ENCODE results near the gene TMEM151B. TPM values are rescaled to one million over a fixed set of nuclear protein-coding genes. Genes with fewer than 3 reads are reported as not detected.

Gene TMEM151B
- total RNA-seq, 1 experiment from 2014 or later, result 9.9 TPM

DNA sequence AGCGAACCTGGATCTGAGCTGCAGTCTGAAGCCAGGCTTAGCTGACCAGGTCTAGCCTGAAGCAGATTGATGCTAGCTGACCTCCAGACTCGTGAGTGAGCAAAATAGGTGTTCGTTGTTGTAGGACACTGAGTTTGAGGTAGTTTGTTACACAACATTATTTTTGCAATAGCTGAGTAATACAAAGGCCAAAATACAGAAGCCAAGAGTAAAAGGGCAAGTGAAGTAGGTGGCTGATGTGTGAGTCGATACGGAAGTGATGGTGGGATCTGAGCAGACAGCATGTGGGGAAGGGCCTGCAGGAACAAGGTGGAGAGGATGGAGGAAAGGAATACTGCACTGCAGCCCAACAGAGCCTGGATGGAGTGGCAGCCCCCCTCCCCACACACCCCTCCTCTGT lies 63.7 kb downstream of the TMEM151B start:
- no peak for TF ChIP-seq EZH2 (IDR thresholded peaks at IDR 0.05; ENCODE audit: borderline replicate concordance, low read depth, low read length, poor library complexity, severe bottlenecking)
- TF ChIP-seq, protein P1, sequence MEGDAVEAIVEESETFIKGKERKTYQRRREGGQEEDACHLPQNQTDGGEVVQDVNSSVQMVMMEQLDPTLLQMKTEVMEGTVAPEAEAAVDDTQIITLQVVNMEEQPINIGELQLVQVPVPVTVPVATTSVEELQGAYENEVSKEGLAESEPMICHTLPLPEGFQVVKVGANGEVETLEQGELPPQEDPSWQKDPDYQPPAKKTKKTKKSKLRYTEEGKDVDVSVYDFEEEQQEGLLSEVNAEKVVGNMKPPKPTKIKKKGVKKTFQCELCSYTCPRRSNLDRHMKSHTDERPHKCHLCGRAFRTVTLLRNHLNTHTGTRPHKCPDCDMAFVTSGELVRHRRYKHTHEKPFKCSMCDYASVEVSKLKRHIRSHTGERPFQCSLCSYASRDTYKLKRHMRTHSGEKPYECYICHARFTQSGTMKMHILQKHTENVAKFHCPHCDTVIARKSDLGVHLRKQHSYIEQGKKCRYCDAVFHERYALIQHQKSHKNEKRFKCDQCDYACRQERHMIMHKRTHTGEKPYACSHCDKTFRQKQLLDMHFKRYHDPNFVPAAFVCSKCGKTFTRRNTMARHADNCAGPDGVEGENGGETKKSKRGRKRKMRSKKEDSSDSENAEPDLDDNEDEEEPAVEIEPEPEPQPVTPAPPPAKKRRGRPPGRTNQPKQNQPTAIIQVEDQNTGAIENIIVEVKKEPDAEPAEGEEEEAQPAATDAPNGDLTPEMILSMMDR (conservative IDR thresholded peaks at IDR 0.05; ENCODE audit: low read depth, low read length), result no peak
- CTCF ChIA-PET, result no interaction called here

DNA sequence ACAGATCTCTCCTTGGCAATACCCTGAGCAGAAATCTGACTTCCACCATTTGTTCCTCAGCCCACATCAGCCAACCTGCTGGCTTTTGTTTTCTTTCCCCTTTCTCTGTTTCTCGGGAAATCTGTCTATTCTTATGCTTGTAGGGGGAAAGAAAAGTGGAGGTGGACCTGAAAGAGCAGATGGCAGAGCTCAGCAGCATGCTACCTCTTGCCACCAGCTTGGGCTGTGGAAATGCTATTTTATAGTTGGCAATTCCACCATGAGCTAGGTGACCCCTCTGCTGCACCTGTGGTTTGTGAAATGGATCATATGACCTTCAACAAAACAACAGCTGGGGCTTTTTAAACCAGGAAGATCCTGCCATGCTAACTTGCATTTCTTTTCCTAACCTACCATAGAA lies 65.4 kb downstream of the TMEM151B start:
- ChIA-PET POLR2A (ENCODE audit: low non-redundant PET) (no interaction called here), CTCF (no interaction called here)
- TF ChIP-seq, protein P1 (conservative IDR thresholded peaks at IDR 0.05; ENCODE audit: low read depth, low read length), result no peak
- TF ChIP-seq EZH2 (IDR thresholded peaks at IDR 0.05; ENCODE audit: borderline replicate concordance, low read depth, low read length, poor library complexity, severe bottlenecking), result no peak
- H3K27me3 ChIP-seq (replicated peaks; ENCODE audit: insufficient read depth, low read depth, low read length, poor library complexity), result no peaks in the 10 kb centered on the region
- intact Hi-C loops (cut with micrococcal nuclease; ENCODE audit: unreplicated experiment), result no loop called here
- no peak overlapping the region for H3K27ac ChIP-seq (ENCODE audit: low read depth, low read length, poor library complexity, severe bottlenecking)
- H3K36me3 ChIP-seq (ENCODE audit: insufficient read depth, low read length, poor library complexity, severe bottlenecking), result no peaks in the 10 kb centered on the region
- BruUV-seq (replicated peaks), result no TSS peak
- no peak overlapping the region for H3K4me3 ChIP-seq (ENCODE audit: low read depth, low read length, poor library complexity, severe bottlenecking)
- peaks cover 5% of the 10 kb centered on the region for H3K4me1 ChIP-seq (ENCODE audit: insufficient read depth, low read length, poor library complexity, severe bottlenecking)
- no peaks in the 10 kb centered on the region for H3K9me3 ChIP-seq (ENCODE audit: low read depth, low read length, poor library complexity, severe bottlenecking)
- no peak for DNase-seq (ENCODE audit: low spot score)

More for the DNA sequence above, 63.7 kb downstream of the TMEM151B start:
- intact Hi-C loops (cut with micrococcal nuclease; ENCODE audit: unreplicated experiment), result no loop called here
- BruUV-seq (replicated peaks), result no TSS peak
- H3K4me1 ChIP-seq (ENCODE audit: insufficient read depth, low read length, poor library complexity, severe bottlenecking), result peaks cover 5% of the 10 kb centered on the region
- no peak overlapping the region for H3K4me3 ChIP-seq (ENCODE audit: low read depth, low read length, poor library complexity, severe bottlenecking)
- no peaks in the 10 kb centered on the region for H3K9me3 ChIP-seq (ENCODE audit: low read depth, low read length, poor library complexity, severe bottlenecking)
- POLR2A ChIA-PET (ENCODE audit: low non-redundant PET), result no interaction called here
- H3K27me3 ChIP-seq (replicated peaks; ENCODE audit: insufficient read depth, low read depth, low read length, poor library complexity), result peaks cover 4% of the 10 kb centered on the region
- H3K27ac ChIP-seq (ENCODE audit: low read depth, low read length, poor library complexity, severe bottlenecking), result no peak overlapping the region
- DNase-seq (ENCODE audit: low spot score), result no peak
- no peaks in the 10 kb centered on the region for H3K36me3 ChIP-seq (ENCODE audit: insufficient read depth, low read length, poor library complexity, severe bottlenecking)

DNA sequence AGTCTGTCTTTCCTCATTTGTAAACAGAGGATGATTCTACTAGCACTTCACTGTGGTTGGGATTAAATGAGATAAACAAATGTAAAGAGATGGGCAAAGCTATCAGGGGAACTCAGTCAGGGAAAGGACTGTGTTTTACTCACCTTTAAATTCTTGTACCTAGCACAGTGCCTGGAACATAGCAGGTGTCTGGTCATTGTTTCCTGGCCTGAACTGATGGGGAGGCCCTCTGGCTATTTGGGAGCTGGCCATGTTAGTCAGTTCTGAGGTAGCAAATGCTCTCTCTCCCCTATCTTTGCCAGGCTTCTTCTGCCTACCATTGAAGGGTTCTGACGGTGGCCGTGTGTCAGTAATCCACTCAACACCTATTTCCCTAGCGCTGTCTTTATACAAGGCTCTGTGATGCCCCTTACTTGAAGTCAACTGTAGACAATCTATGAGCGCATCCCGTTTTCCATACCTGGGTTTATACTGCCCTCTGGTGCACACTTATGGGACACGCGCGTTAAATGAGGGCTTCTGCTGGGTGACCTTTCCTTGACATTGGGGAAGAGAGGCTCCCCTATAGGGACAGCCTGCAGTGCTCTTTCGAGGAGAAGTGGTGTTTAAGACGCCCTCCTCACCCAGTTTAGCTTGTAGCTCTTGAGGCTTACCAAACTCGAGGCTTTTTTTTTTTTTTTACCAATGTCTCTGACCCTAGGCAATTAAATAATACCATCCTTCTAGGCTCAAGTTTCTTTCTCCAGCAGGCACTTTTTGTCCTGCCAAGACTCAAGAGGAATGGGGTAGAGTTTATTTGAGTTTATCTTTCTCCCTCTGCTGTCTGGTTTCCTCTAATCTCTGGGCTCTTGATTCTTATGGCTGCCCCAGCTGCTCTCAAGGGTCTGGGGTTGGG lies 68.2 kb downstream of the TMEM151B start:
- no peak overlapping the region for H3K27ac ChIP-seq (ENCODE audit: low read depth, low read length, poor library complexity, severe bottlenecking)
- H3K9me3 ChIP-seq (ENCODE audit: low read depth, low read length, poor library complexity, severe bottlenecking), result no peaks in the 10 kb centered on the region
- DNase-seq (ENCODE audit: low spot score), result peak; percentile 82
- BruUV-seq (replicated peaks), result no TSS peak
- TF ChIP-seq EZH2 (IDR thresholded peaks at IDR 0.05; ENCODE audit: borderline replicate concordance, low read depth, low read length, poor library complexity, severe bottlenecking), result no peak
- TF ChIP-seq, protein P1 (conservative IDR thresholded peaks at IDR 0.05; ENCODE audit: low read depth, low read length), result peak; percentile 81
- H3K27me3 ChIP-seq (replicated peaks; ENCODE audit: insufficient read depth, low read depth, low read length, poor library complexity), result peaks cover 22% of the 10 kb centered on the region
- intact Hi-C loops (cut with micrococcal nuclease; ENCODE audit: unreplicated experiment), result loop anchor here (1.0 to 2.0 kb wide), 2 partner anchors 70 to 166 kb away; no protein-coding TSS in a partner anchor
- ChIA-PET POLR2A (ENCODE audit: low non-redundant PET) (no interaction called here), CTCF (interaction anchor here (1.0 to 1.7 kb wide), 3 partner anchors 26 to 70 kb away, joined by 4 to 10 read pairs (median 9); partner anchors contain the start of gene AARS2)
- no peaks in the 10 kb centered on the region for H3K36me3 ChIP-seq (ENCODE audit: insufficient read depth, low read length, poor library complexity, severe bottlenecking)
- no peaks in the 10 kb centered on the region for H3K4me1 ChIP-seq (ENCODE audit: insufficient read depth, low read length, poor library complexity, severe bottlenecking)
- no peak overlapping the region for H3K4me3 ChIP-seq (ENCODE audit: low read depth, low read length, poor library complexity, severe bottlenecking)
